Measurements from ENCODE around the gene ETV4. TPM values are rescaled to one million over a fixed set of nuclear protein-coding genes. Genes with fewer than 3 reads are reported as not detected.

The ETV4 gene
- total RNA-seq, 1 donor from 2014 or later, result 5.9 TPM

DNA sequence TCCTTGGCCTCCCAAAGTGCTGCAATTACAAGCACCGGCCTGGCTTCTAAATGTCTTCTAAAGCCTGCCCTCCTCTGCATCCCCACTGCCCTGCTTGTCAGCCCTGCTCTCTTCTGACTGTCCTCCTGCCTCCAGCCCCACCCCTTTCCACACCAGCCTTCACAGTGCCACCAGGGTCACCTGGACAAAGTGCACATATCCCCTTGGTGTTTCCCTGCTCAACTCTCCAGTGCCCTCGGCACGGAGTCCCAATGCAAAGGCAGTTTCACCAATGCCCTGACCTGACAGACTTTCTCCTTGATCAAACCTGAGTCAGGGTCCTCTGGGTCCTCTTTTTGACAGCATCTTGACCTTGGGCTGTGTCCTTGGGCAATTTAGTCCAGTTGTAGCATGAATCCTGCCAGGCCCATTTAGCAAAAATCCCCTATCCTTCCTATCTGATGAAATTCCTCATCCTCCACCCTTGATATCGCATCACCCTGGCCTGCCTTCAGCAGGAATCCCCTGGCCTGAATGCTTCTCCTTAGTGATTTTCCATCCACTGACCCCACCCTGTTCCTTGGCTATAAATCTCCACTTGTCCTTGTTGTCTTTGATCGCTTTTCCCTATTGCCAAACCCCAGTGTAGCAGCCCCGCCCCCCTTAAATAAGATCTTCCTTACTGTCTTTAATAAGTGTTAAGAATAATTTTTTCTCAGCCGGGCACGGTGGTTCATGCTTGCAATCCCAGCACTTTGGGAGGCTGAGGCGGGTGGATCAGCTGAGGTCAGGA lies 42.7 kb upstream of the ETV4 start:
- H3K4me1 Mint-ChIP-seq (ENCODE audit: unreplicated experiment), result peaks cover 26% of the 10 kb centered on the region
- H3K4me3 Mint-ChIP-seq (ENCODE audit: unreplicated experiment), result no peak overlapping the region
- no peaks in the 10 kb centered on the region for H3K36me3 Mint-ChIP-seq (ENCODE audit: unreplicated experiment)
- no peaks in the 10 kb centered on the region for H3K9me3 Mint-ChIP-seq (ENCODE audit: unreplicated experiment)
- DNase-seq (ENCODE audit: extremely low spot score, unreplicated experiment), result no peak
- TF ChIP-seq, protein P1, sequence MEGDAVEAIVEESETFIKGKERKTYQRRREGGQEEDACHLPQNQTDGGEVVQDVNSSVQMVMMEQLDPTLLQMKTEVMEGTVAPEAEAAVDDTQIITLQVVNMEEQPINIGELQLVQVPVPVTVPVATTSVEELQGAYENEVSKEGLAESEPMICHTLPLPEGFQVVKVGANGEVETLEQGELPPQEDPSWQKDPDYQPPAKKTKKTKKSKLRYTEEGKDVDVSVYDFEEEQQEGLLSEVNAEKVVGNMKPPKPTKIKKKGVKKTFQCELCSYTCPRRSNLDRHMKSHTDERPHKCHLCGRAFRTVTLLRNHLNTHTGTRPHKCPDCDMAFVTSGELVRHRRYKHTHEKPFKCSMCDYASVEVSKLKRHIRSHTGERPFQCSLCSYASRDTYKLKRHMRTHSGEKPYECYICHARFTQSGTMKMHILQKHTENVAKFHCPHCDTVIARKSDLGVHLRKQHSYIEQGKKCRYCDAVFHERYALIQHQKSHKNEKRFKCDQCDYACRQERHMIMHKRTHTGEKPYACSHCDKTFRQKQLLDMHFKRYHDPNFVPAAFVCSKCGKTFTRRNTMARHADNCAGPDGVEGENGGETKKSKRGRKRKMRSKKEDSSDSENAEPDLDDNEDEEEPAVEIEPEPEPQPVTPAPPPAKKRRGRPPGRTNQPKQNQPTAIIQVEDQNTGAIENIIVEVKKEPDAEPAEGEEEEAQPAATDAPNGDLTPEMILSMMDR (IDR thresholded peaks at IDR 0.05), result no peak
- no peaks in the 10 kb centered on the region for H3K27me3 Mint-ChIP-seq (ENCODE audit: unreplicated experiment)
- H3K27ac Mint-ChIP-seq (ENCODE audit: unreplicated experiment), result no peak overlapping the region

DNA sequence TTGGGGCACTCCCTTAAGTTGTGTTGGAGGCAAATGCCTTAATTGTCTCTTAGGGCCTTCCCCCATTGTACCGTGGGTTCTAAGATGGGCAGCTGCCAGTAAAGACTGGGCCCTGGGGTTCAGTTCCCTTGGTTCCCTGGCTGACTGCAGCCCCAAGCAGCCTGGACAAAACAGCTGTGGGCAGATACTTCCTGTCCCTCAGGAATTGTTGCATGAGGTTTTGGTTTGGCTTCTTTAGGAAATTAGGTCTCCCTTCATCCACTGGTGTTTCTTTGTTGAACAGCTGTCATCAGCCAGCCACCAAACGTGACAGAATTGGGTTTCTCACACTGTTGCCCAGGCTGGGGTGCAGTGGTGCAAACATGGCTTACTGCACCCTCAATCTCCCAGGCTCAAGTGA lies 42.0 kb upstream of the ETV4 start:
- Mint-ChIP-seq H3K4me3 (ENCODE audit: unreplicated experiment) (no peak overlapping the region), H3K27me3 (ENCODE audit: unreplicated experiment) (peaks cover 5% of the 10 kb centered on the region), H3K27ac (ENCODE audit: unreplicated experiment) (no peak overlapping the region), H3K9me3 (ENCODE audit: unreplicated experiment) (no peaks in the 10 kb centered on the region), H3K4me1 (ENCODE audit: unreplicated experiment) (peaks cover 26% of the 10 kb centered on the region), H3K36me3 (ENCODE audit: unreplicated experiment) (no peaks in the 10 kb centered on the region)
- DNase-seq (ENCODE audit: extremely low spot score, unreplicated experiment), result no peak
- TF ChIP-seq, protein P1 (IDR thresholded peaks at IDR 0.05), result no peak

DNA sequence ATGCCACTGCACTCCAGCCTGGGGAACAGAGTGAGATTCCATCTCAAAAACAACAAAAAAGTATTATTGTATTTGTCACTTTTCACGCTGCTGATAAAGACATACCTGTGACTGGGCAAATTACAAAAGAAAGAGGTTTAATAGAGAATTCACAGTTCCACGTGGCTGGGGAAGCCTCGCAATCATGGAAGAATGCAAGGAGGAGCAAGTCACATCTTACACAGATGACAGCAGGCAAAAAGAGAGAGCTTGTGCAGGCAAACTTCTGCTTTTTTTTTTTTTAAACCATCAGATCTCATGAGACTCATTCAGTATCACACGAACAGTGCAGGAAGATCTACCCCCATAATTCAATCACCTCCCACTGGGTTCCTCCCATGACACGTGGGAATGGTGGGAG lies 41.5 kb upstream of the ETV4 start:
- DNase-seq (ENCODE audit: extremely low spot score, unreplicated experiment), result no peak
- TF ChIP-seq, protein P1 (IDR thresholded peaks at IDR 0.05), result no peak
- no peak overlapping the region for H3K4me3 Mint-ChIP-seq (ENCODE audit: unreplicated experiment)
- peaks cover 5% of the 10 kb centered on the region for H3K27me3 Mint-ChIP-seq (ENCODE audit: unreplicated experiment)
- H3K36me3 Mint-ChIP-seq (ENCODE audit: unreplicated experiment), result no peaks in the 10 kb centered on the region
- H3K9me3 Mint-ChIP-seq (ENCODE audit: unreplicated experiment), result no peaks in the 10 kb centered on the region
- no peak overlapping the region for H3K27ac Mint-ChIP-seq (ENCODE audit: unreplicated experiment)
- peaks cover 24% of the 10 kb centered on the region for H3K4me1 Mint-ChIP-seq (ENCODE audit: unreplicated experiment)

DNA sequence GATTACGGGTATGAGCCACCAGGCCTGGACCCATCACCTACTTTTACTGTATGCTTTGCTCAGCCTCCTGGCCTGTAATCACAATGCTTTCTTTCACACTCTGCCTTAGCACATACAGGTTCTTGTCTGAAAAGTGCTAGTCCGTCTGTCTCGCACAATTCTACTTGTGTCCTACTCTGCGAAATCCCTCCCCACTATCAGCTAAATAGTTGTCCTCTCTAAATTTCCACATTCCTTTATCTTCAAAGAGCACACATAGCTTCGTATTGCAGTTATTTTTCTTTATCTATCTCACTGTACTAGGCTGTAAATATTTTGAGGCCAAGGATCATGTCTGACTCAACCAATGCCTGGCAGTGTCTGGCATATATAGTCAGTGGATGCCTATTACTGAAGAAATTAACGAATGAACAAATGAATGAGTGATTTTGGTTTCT lies 38.5 kb upstream of the ETV4 start:
- Mint-ChIP-seq H3K27ac (ENCODE audit: unreplicated experiment) (no peak overlapping the region), H3K4me3 (ENCODE audit: unreplicated experiment) (no peak overlapping the region), H3K9me3 (ENCODE audit: unreplicated experiment) (no peaks in the 10 kb centered on the region), H3K36me3 (ENCODE audit: unreplicated experiment) (no peaks in the 10 kb centered on the region), H3K27me3 (ENCODE audit: unreplicated experiment) (peaks cover 7% of the 10 kb centered on the region), H3K4me1 (ENCODE audit: unreplicated experiment) (peaks cover 20% of the 10 kb centered on the region)
- no peak for DNase-seq (ENCODE audit: extremely low spot score, unreplicated experiment)
- TF ChIP-seq, protein P1 (IDR thresholded peaks at IDR 0.05), result no peak

DNA sequence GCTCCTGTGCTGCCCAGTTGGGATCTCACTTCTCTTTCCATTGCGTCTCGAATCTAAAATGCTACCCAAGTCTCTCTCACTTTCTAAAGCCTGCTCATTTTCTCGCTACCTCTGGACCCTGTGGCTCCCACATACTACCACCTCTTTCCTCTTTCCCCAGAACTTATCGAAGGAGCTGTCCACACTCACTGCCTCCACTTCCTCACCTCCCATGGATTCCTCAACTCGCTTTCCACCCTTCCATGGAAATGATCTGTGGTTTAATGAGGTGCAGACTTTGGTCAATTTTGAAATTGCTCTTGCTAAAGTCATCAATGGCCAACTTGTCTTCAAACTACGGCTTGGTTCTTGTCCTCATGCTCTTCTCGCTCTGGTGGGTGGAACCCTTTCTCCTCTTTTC lies 37.2 kb upstream of the ETV4 start:
- TF ChIP-seq, protein P1 (IDR thresholded peaks at IDR 0.05), result no peak
- Mint-ChIP-seq H3K27me3 (ENCODE audit: unreplicated experiment) (peaks cover 7% of the 10 kb centered on the region), H3K4me1 (ENCODE audit: unreplicated experiment) (peaks cover 31% of the 10 kb centered on the region), H3K9me3 (ENCODE audit: unreplicated experiment) (no peaks in the 10 kb centered on the region), H3K36me3 (ENCODE audit: unreplicated experiment) (no peaks in the 10 kb centered on the region), H3K4me3 (ENCODE audit: unreplicated experiment) (no peak overlapping the region), H3K27ac (ENCODE audit: unreplicated experiment) (no peak overlapping the region)
- no peak for DNase-seq (ENCODE audit: extremely low spot score, unreplicated experiment)
